Measurements from ENCODE around the gene TERB2. TPM values are rescaled to one million over a fixed set of nuclear protein-coding genes. Genes with fewer than 3 reads are reported as not detected.
"Not testable (repeated sequence)": the region's sequence is repeated elsewhere in the genome, so short reads cannot be mapped to it uniquely, and the experiment has no call there.

TERB2 gene
- not detected for polyA plus RNA-seq
- long read RNA-seq, donor 1 = 0 reads
- long read RNA-seq, donor 2 = 0 reads
- long read RNA-seq, donor 3 = 0 reads
- long read RNA-seq, donor 4 = 0 reads
- long read RNA-seq, donor 5 = 0 reads
- long read RNA-seq, donor 6 = 0 reads
- long read RNA-seq, donor 7 = 0 reads
- long read RNA-seq, donor 8 = 0 reads
- long read RNA-seq, donor 9 = 0 reads
- long read RNA-seq, donor 10 = 0 reads
- long read RNA-seq, donor 11 = 0 reads

GRCh38 chr15:44956388-44956787 is at the start of gene TERB2:
TSS of gene TERB2 (plus strand) at chr15:44956687. CDS start at chr15:44956719, 32 bp downstream.
- H3K27ac ChIP-seq (ENCODE audit: low read length) = no peak within 1 kb of the TSS
- no peaks in the 10 kb centered on the region for H3K27me3 ChIP-seq (ENCODE audit: control insufficient read depth, insufficient read depth, low read length)
- no peak within 1 kb of the TSS for H3K4me3 ChIP-seq (ENCODE audit: low read length)
- H3K36me3 ChIP-seq (ENCODE audit: control insufficient read depth, insufficient read depth, low read length) = no peaks in the 10 kb centered on the region
- no CpG with 5 or more reads among the region's 13 CpGs for WGBS (ENCODE audit: insufficient coverage, low lambda C conversion rate)
- H3K9me3 ChIP-seq (ENCODE audit: control insufficient read depth, low read depth, low read length) = no peaks in the 10 kb centered on the region
- DNase-seq = no peak
- no peaks in the 10 kb centered on the region for H3K4me1 ChIP-seq (ENCODE audit: control insufficient read depth, insufficient read depth, low read length)

- no peak overlapping the region for H3K4me3 ChIP-seq (ENCODE audit: low read length)
- peaks cover 4% of the 10 kb centered on the region for H3K4me1 ChIP-seq (ENCODE audit: control insufficient read depth, insufficient read depth, low read length)
- no peaks in the 10 kb centered on the region for H3K36me3 ChIP-seq (ENCODE audit: control insufficient read depth, insufficient read depth, low read length)
- DNase-seq = no peak
- H3K9me3 ChIP-seq (ENCODE audit: control insufficient read depth, low read depth, low read length) = no peaks in the 10 kb centered on the region
- WGBS (ENCODE audit: insufficient coverage, low lambda C conversion rate) = 100% methylated on average over 1 of the region's 2 CpGs
- H3K27me3 ChIP-seq (ENCODE audit: control insufficient read depth, insufficient read depth, low read length) = no peaks in the 10 kb centered on the region
- H3K27ac ChIP-seq (ENCODE audit: low read length) = no peak overlapping the region
Measured at GRCh38 chr15:44909423-44909822, 47.1 kb upstream of the TERB2 start.

GRCh38 chr15:44910981-44911625 is 45.4 kb upstream of the TERB2 start:
- no peak overlapping the region for H3K4me3 ChIP-seq (ENCODE audit: low read length)
- H3K27ac ChIP-seq (ENCODE audit: low read length) = no peak overlapping the region
- no peaks in the 10 kb centered on the region for H3K9me3 ChIP-seq (ENCODE audit: control insufficient read depth, low read depth, low read length)
- no peaks in the 10 kb centered on the region for H3K36me3 ChIP-seq (ENCODE audit: control insufficient read depth, insufficient read depth, low read length)
- DNase-seq = no peak
- H3K27me3 ChIP-seq (ENCODE audit: control insufficient read depth, insufficient read depth, low read length) = no peaks in the 10 kb centered on the region
- no peaks in the 10 kb centered on the region for H3K4me1 ChIP-seq (ENCODE audit: control insufficient read depth, insufficient read depth, low read length)

GRCh38 chr15:44912186-44912585 is 44.3 kb upstream of the TERB2 start:
- H3K4me3 ChIP-seq (ENCODE audit: low read length); H3K27me3 ChIP-seq (ENCODE audit: control insufficient read depth, insufficient read depth, low read length); H3K27ac ChIP-seq (ENCODE audit: low read length); H3K9me3 ChIP-seq (ENCODE audit: control insufficient read depth, low read depth, low read length); H3K36me3 ChIP-seq (ENCODE audit: control insufficient read depth, insufficient read depth, low read length); H3K4me1 ChIP-seq (ENCODE audit: control insufficient read depth, insufficient read depth, low read length); DNase-seq: not testable (repeated sequence)
- 83% methylated on average over 1 of the region's 1 CpG for WGBS (ENCODE audit: insufficient coverage, low lambda C conversion rate)

GRCh38 chr15:44912974-44913448 is 43.5 kb upstream of the TERB2 start:
- not testable (repeated sequence) for H3K4me3 ChIP-seq (ENCODE audit: low read length); H3K36me3 ChIP-seq (ENCODE audit: control insufficient read depth, insufficient read depth, low read length); H3K27me3 ChIP-seq (ENCODE audit: control insufficient read depth, insufficient read depth, low read length); H3K27ac ChIP-seq (ENCODE audit: low read length); H3K9me3 ChIP-seq (ENCODE audit: control insufficient read depth, low read depth, low read length); DNase-seq; H3K4me1 ChIP-seq (ENCODE audit: control insufficient read depth, insufficient read depth, low read length)
- no CpG with 5 or more reads among the region's 3 CpGs for WGBS (ENCODE audit: insufficient coverage, low lambda C conversion rate)

- Histone ChIP-seq H3K27me3 (ENCODE audit: control insufficient read depth, insufficient read depth, low read length) (no peaks in the 10 kb centered on the region), H3K36me3 (ENCODE audit: control insufficient read depth, insufficient read depth, low read length) (no peaks in the 10 kb centered on the region), H3K9me3 (ENCODE audit: control insufficient read depth, low read depth, low read length) (no peaks in the 10 kb centered on the region), H3K4me1 (ENCODE audit: control insufficient read depth, insufficient read depth, low read length) (no peaks in the 10 kb centered on the region), H3K4me3 (ENCODE audit: low read length) (no peak overlapping the region), H3K27ac (ENCODE audit: low read length) (no peak overlapping the region)
- WGBS (ENCODE audit: insufficient coverage, low lambda C conversion rate) = no CpG with 5 or more reads among the region's 1 CpG
- DNase-seq = no peak
Measured at GRCh38 chr15:44918136-44918535, 38.4 kb upstream of the TERB2 start.

GRCh38 chr15:44928658-44929057 is 27.8 kb upstream of the TERB2 start:
- not testable (repeated sequence) for H3K9me3 ChIP-seq (ENCODE audit: control insufficient read depth, low read depth, low read length); DNase-seq; H3K4me3 ChIP-seq (ENCODE audit: low read length); H3K27me3 ChIP-seq (ENCODE audit: control insufficient read depth, insufficient read depth, low read length); H3K27ac ChIP-seq (ENCODE audit: low read length); H3K4me1 ChIP-seq (ENCODE audit: control insufficient read depth, insufficient read depth, low read length); H3K36me3 ChIP-seq (ENCODE audit: control insufficient read depth, insufficient read depth, low read length)
- WGBS (ENCODE audit: insufficient coverage, low lambda C conversion rate) = no CpG with 5 or more reads among the region's 1 CpG

GRCh38 chr15:44930283-44930682 is 26.2 kb upstream of the TERB2 start:
- not testable (repeated sequence) for H3K4me1 ChIP-seq (ENCODE audit: control insufficient read depth, insufficient read depth, low read length); H3K27ac ChIP-seq (ENCODE audit: low read length); H3K36me3 ChIP-seq (ENCODE audit: control insufficient read depth, insufficient read depth, low read length); H3K27me3 ChIP-seq (ENCODE audit: control insufficient read depth, insufficient read depth, low read length); H3K9me3 ChIP-seq (ENCODE audit: control insufficient read depth, low read depth, low read length); DNase-seq; H3K4me3 ChIP-seq (ENCODE audit: low read length)
- WGBS (ENCODE audit: insufficient coverage, low lambda C conversion rate) = no CpG with 5 or more reads among the region's 4 CpGs

GRCh38 chr15:44958302-44958701 is 1.8 kb downstream of the TERB2 start:
- H3K27me3 ChIP-seq (ENCODE audit: control insufficient read depth, insufficient read depth, low read length); DNase-seq; H3K4me3 ChIP-seq (ENCODE audit: low read length); H3K36me3 ChIP-seq (ENCODE audit: control insufficient read depth, insufficient read depth, low read length); H3K4me1 ChIP-seq (ENCODE audit: control insufficient read depth, insufficient read depth, low read length); H3K27ac ChIP-seq (ENCODE audit: low read length); H3K9me3 ChIP-seq (ENCODE audit: control insufficient read depth, low read depth, low read length): not testable (repeated sequence)
- WGBS (ENCODE audit: insufficient coverage, low lambda C conversion rate) = no CpG with 5 or more reads among the region's 3 CpGs

GRCh38 chr15:44968475-44968874 is 12.0 kb downstream of the TERB2 start:
- H3K27me3 ChIP-seq (ENCODE audit: control insufficient read depth, insufficient read depth, low read length) = no peaks in the 10 kb centered on the region
- WGBS (ENCODE audit: insufficient coverage, low lambda C conversion rate) = 100% methylated on average over 1 of the region's 4 CpGs
- H3K4me3 ChIP-seq (ENCODE audit: low read length) = no peak overlapping the region
- no peaks in the 10 kb centered on the region for H3K9me3 ChIP-seq (ENCODE audit: control insufficient read depth, low read depth, low read length)
- H3K36me3 ChIP-seq (ENCODE audit: control insufficient read depth, insufficient read depth, low read length) = no peaks in the 10 kb centered on the region
- no peak overlapping the region for H3K27ac ChIP-seq (ENCODE audit: low read length)
- DNase-seq = no peak
- no peaks in the 10 kb centered on the region for H3K4me1 ChIP-seq (ENCODE audit: control insufficient read depth, insufficient read depth, low read length)

GRCh38 chr15:44971036-44971435 is 14.5 kb downstream of the TERB2 start:
- Histone ChIP-seq H3K36me3 (ENCODE audit: control insufficient read depth, insufficient read depth, low read length) (no peaks in the 10 kb centered on the region), H3K27ac (ENCODE audit: low read length) (no peak overlapping the region), H3K9me3 (ENCODE audit: control insufficient read depth, low read depth, low read length) (no peaks in the 10 kb centered on the region), H3K4me1 (ENCODE audit: control insufficient read depth, insufficient read depth, low read length) (no peaks in the 10 kb centered on the region), H3K4me3 (ENCODE audit: low read length) (no peak overlapping the region), H3K27me3 (ENCODE audit: control insufficient read depth, insufficient read depth, low read length) (no peaks in the 10 kb centered on the region)
- 63% methylated on average over 2 of the region's 6 CpGs for WGBS (ENCODE audit: insufficient coverage, low lambda C conversion rate)
- no peak for DNase-seq
